ENCODE measurements around the gene FNDC4. TPM values are rescaled to one million over a fixed set of nuclear protein-coding genes. Genes with fewer than 3 reads are reported as not detected.

FNDC4 gene
- total RNA-seq, 1 donor from 2014 or later = 28.2 TPM

DNA sequence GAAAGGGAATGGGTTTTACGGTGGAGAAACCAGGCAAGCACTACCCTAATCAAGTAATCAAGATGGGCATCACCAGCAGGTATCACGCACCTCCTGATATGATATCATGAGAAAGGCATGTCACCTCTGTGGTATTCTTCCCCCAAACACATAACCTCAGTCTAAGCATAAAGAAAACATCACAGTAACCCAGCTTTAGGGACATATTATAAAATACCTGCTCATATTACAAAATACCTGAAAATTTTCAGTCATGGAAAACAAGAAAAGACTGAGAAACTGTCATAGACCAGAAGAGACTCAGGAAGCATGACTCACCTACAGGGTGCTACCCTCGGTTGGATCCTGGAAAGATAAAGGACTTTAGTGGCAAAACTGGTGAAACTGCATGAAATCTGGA, 32.2 kb upstream of the FNDC4 start:
- TF ChIP-seq CTCF (IDR thresholded peaks at IDR 0.05; ENCODE audit: insufficient read depth, low read length, poor library complexity, severe bottlenecking) = no peak
- Histone ChIP-seq H3K27me3 (ENCODE audit: control insufficient read depth, insufficient read depth, low read length) (no peaks in the 10 kb centered on the region), H3K4me3 (ENCODE audit: low read depth, low read length) (no peak overlapping the region), H3K36me3 (ENCODE audit: control insufficient read depth, insufficient read depth, low read length) (no peaks in the 10 kb centered on the region)
- no peak for DNase-seq (ENCODE audit: low read depth)

DNA sequence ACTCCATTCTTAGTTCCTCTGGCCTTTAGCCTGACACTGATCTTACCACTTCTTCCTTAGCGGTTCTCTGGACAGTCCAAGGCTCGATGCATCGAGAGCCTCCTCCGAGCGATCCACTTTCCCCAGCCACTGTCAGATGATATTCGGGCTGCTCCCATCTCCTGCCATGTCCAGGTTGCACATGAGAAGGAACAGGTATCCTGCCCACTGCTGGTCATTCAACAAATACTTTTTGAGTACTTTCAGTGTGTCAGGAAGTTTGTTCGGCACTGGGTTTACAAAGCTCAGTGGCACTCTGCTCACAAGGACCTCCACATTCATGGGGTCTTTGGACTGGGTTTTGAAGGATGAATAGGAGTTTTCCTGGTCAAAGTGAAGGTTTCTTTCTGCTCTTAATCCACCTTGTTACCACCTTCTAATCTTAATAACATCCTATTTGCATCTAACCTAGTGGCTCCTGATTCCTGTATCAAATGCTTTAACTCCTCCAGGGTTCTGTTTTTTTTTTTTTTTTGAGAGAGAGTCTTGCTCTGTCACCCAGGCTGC, 27.5 kb upstream of the FNDC4 start:
- DNase-seq (ENCODE audit: low read depth) = no peak
- Histone ChIP-seq H3K36me3 (ENCODE audit: control insufficient read depth, insufficient read depth, low read length) (no peaks in the 10 kb centered on the region), H3K27me3 (ENCODE audit: control insufficient read depth, insufficient read depth, low read length) (no peaks in the 10 kb centered on the region), H3K4me3 (ENCODE audit: low read depth, low read length) (no peak overlapping the region)
- no peak for TF ChIP-seq CTCF (IDR thresholded peaks at IDR 0.05; ENCODE audit: insufficient read depth, low read length, poor library complexity, severe bottlenecking)

- no peak for TF ChIP-seq CTCF (IDR thresholded peaks at IDR 0.05; ENCODE audit: insufficient read depth, low read length, poor library complexity, severe bottlenecking)
- H3K4me3 ChIP-seq (ENCODE audit: low read depth, low read length) = no peak overlapping the region
- no peaks in the 10 kb centered on the region for H3K27me3 ChIP-seq (ENCODE audit: control insufficient read depth, insufficient read depth, low read length)
- H3K36me3 ChIP-seq (ENCODE audit: control insufficient read depth, insufficient read depth, low read length) = no peaks in the 10 kb centered on the region
- no peak for DNase-seq (ENCODE audit: low read depth)
These were observed 25.3 kb upstream of the FNDC4 start for GRCh38 chr2:27520316-27520715.

DNA sequence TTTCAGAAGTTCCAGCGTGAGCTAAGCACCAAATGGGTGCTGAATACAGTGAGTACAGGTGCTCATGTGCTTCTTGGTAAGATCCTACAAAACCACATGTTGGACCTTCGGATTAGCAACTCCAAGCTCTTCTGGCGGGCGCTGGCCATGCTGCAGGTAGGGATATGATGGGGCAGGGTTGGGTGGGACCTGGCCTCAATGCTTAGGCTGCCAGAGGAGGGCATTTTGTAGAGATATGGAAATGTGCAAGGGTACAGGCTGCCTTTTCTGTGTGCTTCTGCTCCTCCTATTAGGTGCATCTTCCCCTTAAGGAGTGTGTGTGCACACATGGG, 23.7 kb upstream of the FNDC4 start:
- H3K4me3 ChIP-seq (ENCODE audit: low read depth, low read length) = no peak overlapping the region
- H3K36me3 ChIP-seq (ENCODE audit: control insufficient read depth, insufficient read depth, low read length) = no peaks in the 10 kb centered on the region
- no peak for DNase-seq (ENCODE audit: low read depth)
- TF ChIP-seq CTCF (IDR thresholded peaks at IDR 0.05; ENCODE audit: insufficient read depth, low read length, poor library complexity, severe bottlenecking) = no peak
- no peaks in the 10 kb centered on the region for H3K27me3 ChIP-seq (ENCODE audit: control insufficient read depth, insufficient read depth, low read length)

DNA sequence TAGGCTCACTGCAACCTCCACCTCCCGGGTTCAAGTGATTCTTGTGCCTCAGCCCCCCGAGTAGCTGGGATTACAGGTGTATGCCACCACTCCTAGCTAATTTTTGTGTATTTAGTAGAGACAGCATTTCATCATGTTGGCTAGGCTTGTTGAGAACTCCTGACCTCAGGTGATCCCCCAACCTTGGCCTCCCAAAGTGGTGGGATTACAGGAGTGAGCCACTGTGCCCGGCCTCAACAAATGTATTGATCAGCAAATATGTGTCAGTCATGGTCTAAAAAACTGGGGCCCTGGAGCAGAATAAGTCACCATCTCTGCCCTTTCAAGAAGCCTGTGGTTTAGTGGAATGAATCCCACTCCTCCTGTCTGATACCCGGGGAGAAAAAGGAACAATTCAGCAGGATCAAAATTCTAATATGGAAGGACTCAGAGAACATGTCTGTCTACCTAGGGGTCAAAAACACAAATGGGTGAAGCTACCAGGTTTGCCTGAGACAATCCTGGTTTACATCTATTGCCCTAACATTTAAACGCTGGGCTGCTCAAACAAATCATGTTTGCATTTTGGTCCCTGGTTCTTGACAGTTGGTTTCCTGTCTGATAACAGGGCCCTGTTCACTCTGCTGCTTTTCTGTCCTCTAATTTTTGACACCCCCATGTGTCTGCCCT, 23.2 kb upstream of the FNDC4 start:
- no peaks in the 10 kb centered on the region for H3K27me3 ChIP-seq (ENCODE audit: control insufficient read depth, insufficient read depth, low read length)
- no peak for DNase-seq (ENCODE audit: low read depth)
- no peaks in the 10 kb centered on the region for H3K36me3 ChIP-seq (ENCODE audit: control insufficient read depth, insufficient read depth, low read length)
- no peak for TF ChIP-seq CTCF (IDR thresholded peaks at IDR 0.05; ENCODE audit: insufficient read depth, low read length, poor library complexity, severe bottlenecking)
- H3K4me3 ChIP-seq (ENCODE audit: low read depth, low read length) = no peak overlapping the region

GRCh38 chr2:27509326-27509725, 14.3 kb upstream of the FNDC4 start:
- DNase-seq (ENCODE audit: low read depth) = no peak
- TF ChIP-seq CTCF (IDR thresholded peaks at IDR 0.05; ENCODE audit: insufficient read depth, low read length, poor library complexity, severe bottlenecking) = no peak

More at GRCh38 chr2:27509326-27509725, 14.3 kb upstream of the FNDC4 start:
- H3K4me3 ChIP-seq (ENCODE audit: low read depth, low read length) = no peak overlapping the region
- H3K36me3 ChIP-seq (ENCODE audit: control insufficient read depth, insufficient read depth, low read length) = no peaks in the 10 kb centered on the region
- H3K27me3 ChIP-seq (ENCODE audit: control insufficient read depth, insufficient read depth, low read length) = no peaks in the 10 kb centered on the region
